GM19395 (cell line): ENCODE measurements around the gene SLC7A10.
"Not testable (repeated sequence)": the region's sequence is repeated elsewhere in the genome, so short reads cannot be mapped to it uniquely, and the experiment has no call there.

Source experiments
- ATAC-seq: cut with Tn5 transposase; IDR thresholded peaks from one replicate; pipeline ENCODE4 v1.9.1; 2021; ENCODE audit warnings: mild to moderate bottlenecking, moderate library complexity; ENCODE audit not compliant: unreplicated experiment

Gene SLC7A10

GRCh38 chr19:33219261-33219815 is 6.3 kb downstream of the SLC7A10 start:
- no peak for ATAC-seq

- ATAC-seq = no peak
These were observed 7.8 kb downstream of the SLC7A10 start for GRCh38 chr19:33217881-33218280.

- ATAC-seq = no peak
These were observed 9.3 kb downstream of the SLC7A10 start for GRCh38 chr19:33216198-33216830.

- no peak for ATAC-seq
These were observed 10.0 kb downstream of the SLC7A10 start for GRCh38 chr19:33215438-33216197.

GRCh38 chr19:33214596-33214995 is 11.1 kb downstream of the SLC7A10 start:
- no peak for ATAC-seq

- no peak for ATAC-seq
These were observed 13.0 kb downstream of the SLC7A10 start for GRCh38 chr19:33212436-33213172.

- no peak for ATAC-seq
These were observed 13.7 kb downstream of the SLC7A10 start for GRCh38 chr19:33211794-33212435.

- ATAC-seq = no peak
These were observed 15.2 kb downstream of the SLC7A10 start for GRCh38 chr19:33210266-33210940.

GRCh38 chr19:33209850-33210230 is 15.8 kb downstream of the SLC7A10 start:
- ATAC-seq = not testable (repeated sequence)

GRCh38 chr19:33208904-33209849 is 16.5 kb downstream of the SLC7A10 start:
- no peak for ATAC-seq

- no peak for ATAC-seq
These were observed 17.2 kb downstream of the SLC7A10 start for GRCh38 chr19:33208371-33208895.

- ATAC-seq = no peak
These were observed 17.7 kb downstream of the SLC7A10 start for GRCh38 chr19:33207903-33208302.

- no peak for ATAC-seq
These were observed 18.5 kb downstream of the SLC7A10 start for GRCh38 chr19:33207040-33207620.

GRCh38 chr19:33206261-33207039 is 19.2 kb downstream of the SLC7A10 start:
- no peak for ATAC-seq

- ATAC-seq = no peak
These were observed 20.0 kb downstream of the SLC7A10 start for GRCh38 chr19:33205531-33206260.

GRCh38 chr19:33205110-33205509 is 20.5 kb downstream of the SLC7A10 start:
- no peak for ATAC-seq
